MCF 10A (cell line): ENCODE results near the gene P2RX5. TPM values are rescaled to one million over a fixed set of nuclear protein-coding genes. Genes with fewer than 3 reads are reported as not detected.
A peak's percentile ranks its signal among the peaks of the same experiment; 100 is the strongest.

Source experiments
- BruUV-seq: library from RNA; stranded (reverse); fragments of 400-500 nt; replicated peaks from 2 replicates; lab custom pipeline; 2021; lab: Mats Ljungman, UMichigan
- CTCF ChIA-PET: fragments of 300-600 bp; sonication (Branson Sonifier 250); formaldehyde crosslinking; extraction: SDS; loops from one replicate; lab custom pipeline; 2021; ENCODE audit warnings: antibody characterized with exemption, inconsistent platforms; lab: Yijun Ruan, JAX
- POLR2A ChIA-PET: fragments of 300-600, 350-650 bp; sonication (Branson Sonifier 250); formaldehyde crosslinking; extraction: SDS; loops from one replicate; lab custom pipeline; 2020; ENCODE audit warnings: antibody characterized with exemption, inconsistent platforms; lab: Yijun Ruan, JAX
- DNase-seq: peaks from one replicate; pipeline ENCODE4 v3.0.0-alpha.2; 2018; ENCODE audit not compliant: unreplicated experiment
- H3K27ac Mint-ChIP-seq: one replicate; pipeline ENCODE4 v1.8.0; 2022; ENCODE audit warnings: mild to moderate bottlenecking, low read depth, mixed read lengths; ENCODE audit not compliant: unreplicated experiment
- H3K27me3 Mint-ChIP-seq: one replicate; pipeline ENCODE4 v1.8.0; 2022; ENCODE audit warnings: mixed read lengths; ENCODE audit not compliant: insufficient read depth, unreplicated experiment
- H3K36me3 Mint-ChIP-seq: one replicate; pipeline ENCODE4 v1.8.0; 2022; ENCODE audit warnings: mild to moderate bottlenecking, moderate library complexity, mixed read lengths; ENCODE audit not compliant: insufficient read depth, unreplicated experiment
- H3K4me1 Mint-ChIP-seq: one replicate; pipeline ENCODE4 v1.8.0; 2022; ENCODE audit warnings: mixed read lengths; ENCODE audit not compliant: insufficient read depth, unreplicated experiment
- H3K4me3 Mint-ChIP-seq: one replicate; pipeline ENCODE4 v1.8.0; 2022; ENCODE audit warnings: mild to moderate bottlenecking, moderate library complexity, mixed read lengths; ENCODE audit not compliant: unreplicated experiment
- H3K9me3 Mint-ChIP-seq: one replicate; pipeline ENCODE4 v1.8.0; 2022; ENCODE audit warnings: mixed read lengths; ENCODE audit not compliant: unreplicated experiment
- CTCF ChIP-seq: fragments of 200-600 bp; IDR thresholded peaks from one replicate; pipeline ENCODE4 v1.8.0; 2022; ENCODE audit warnings: antibody characterized with exemption, mild to moderate bottlenecking; ENCODE audit not compliant: unreplicated experiment
- intact Hi-C: fragments of 100-400 bp; cut with micrococcal nuclease; formaldehyde crosslinking; loops from 2 replicates; pipeline ENCODE4 v1.14.1; 2022
- total RNA-seq: library from RNA; stranded (reverse); gene quantifications from 2 replicates; pipeline ENCODE4 v1.2.3, GENCODE V29; 2022

Gene P2RX5
- total RNA-seq, 1 experiment from 2014 or later: 4.9 TPM

GRCh38 chr17:3683054-3683511 is 12.9 kb downstream of the P2RX5 start:
- H3K27me3 Mint-ChIP-seq: no peaks in the 10 kb centered on the region
- peak; percentile 85 for TF ChIP-seq CTCF
- ChIA-PET POLR2A (no interaction called here), CTCF (interaction anchor here (0.6 to 2.0 kb wide), 18 partner anchors 9 to 1803 kb away, joined by 3 to 10 read pairs (median 4); no protein-coding TSS in a partner anchor)
- intact Hi-C loops: loop anchor here (2.0 to 5.0 kb wide), 2 partner anchors 54 to 144 kb away; no protein-coding TSS in a partner anchor
- peak; percentile 44 for DNase-seq
- BruUV-seq: no TSS peak
- no peaks in the 10 kb centered on the region for H3K9me3 Mint-ChIP-seq
- H3K4me1 Mint-ChIP-seq: peaks cover 5% of the 10 kb centered on the region
- H3K27ac Mint-ChIP-seq: no peak overlapping the region
- H3K36me3 Mint-ChIP-seq: no peaks in the 10 kb centered on the region
- H3K4me3 Mint-ChIP-seq: no peak overlapping the region

GRCh38 chr17:3682033-3682432 is 13.9 kb downstream of the P2RX5 start:
- ChIA-PET CTCF (interaction anchor here (0.6 to 2.0 kb wide), 6 partner anchors 8 to 52 kb away, joined by 3 to 10 read pairs (median 5); no protein-coding TSS in a partner anchor), POLR2A (no interaction called here)
- no peak for DNase-seq
- intact Hi-C loops: loop anchor here (2.0 to 5.0 kb wide), 2 partner anchors 55 to 145 kb away; no protein-coding TSS in a partner anchor
- Mint-ChIP-seq H3K36me3 (no peaks in the 10 kb centered on the region), H3K27me3 (no peaks in the 10 kb centered on the region), H3K27ac (no peak overlapping the region), H3K4me3 (no peak overlapping the region), H3K4me1 (peaks cover 5% of the 10 kb centered on the region), H3K9me3 (no peaks in the 10 kb centered on the region)
- BruUV-seq: no TSS peak
- no peak for TF ChIP-seq CTCF

GRCh38 chr17:3681565-3681964 is 14.4 kb downstream of the P2RX5 start:
- no peaks in the 10 kb centered on the region for H3K36me3 Mint-ChIP-seq
- H3K27ac Mint-ChIP-seq: no peak overlapping the region
- DNase-seq: no peak
- ChIA-PET POLR2A (no interaction called here), CTCF (interaction anchor here (0.6 kb wide), 2 partner anchors 31 to 55 kb away, joined by 3 read pairs; no protein-coding TSS in a partner anchor)
- no peaks in the 10 kb centered on the region for H3K9me3 Mint-ChIP-seq
- H3K4me3 Mint-ChIP-seq: no peak overlapping the region
- no TSS peak for BruUV-seq
- H3K27me3 Mint-ChIP-seq: no peaks in the 10 kb centered on the region
- intact Hi-C loops: loop anchor here (5.0 kb wide), 1 partner anchor 146 kb away; no protein-coding TSS in a partner anchor
- peaks cover 5% of the 10 kb centered on the region for H3K4me1 Mint-ChIP-seq
- no peak for TF ChIP-seq CTCF

DNA sequence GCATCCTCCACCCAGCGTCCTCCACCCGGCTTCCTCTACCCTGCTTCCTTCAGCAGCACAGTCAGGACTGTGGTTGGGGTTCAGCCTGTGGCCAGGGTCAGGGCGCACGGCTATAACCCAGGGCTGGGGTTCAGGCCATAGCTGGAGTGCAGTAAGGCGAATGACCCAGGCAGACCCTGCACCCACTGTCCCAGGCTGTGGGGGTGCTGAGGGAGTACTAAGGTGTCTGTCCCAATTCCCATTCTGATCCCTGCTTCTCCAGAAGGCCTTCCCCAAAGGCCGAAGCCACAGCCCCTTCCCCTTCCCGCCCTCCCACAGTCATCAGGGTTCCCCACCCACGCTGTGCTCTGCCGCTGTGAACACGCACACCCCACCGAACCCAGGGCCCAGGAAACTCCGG is 14.9 kb downstream of the P2RX5 start:
- POLR2A ChIA-PET: no interaction called here
- H3K9me3 Mint-ChIP-seq: no peaks in the 10 kb centered on the region
- intact Hi-C loops: loop anchor here (5.0 kb wide), 1 partner anchor 146 kb away; no protein-coding TSS in a partner anchor
- peaks cover 5% of the 10 kb centered on the region for H3K4me1 Mint-ChIP-seq
- BruUV-seq: no TSS peak
- TF ChIP-seq CTCF: no peak
- DNase-seq: no peak
- CTCF ChIA-PET: interaction anchor here (0.6 kb wide), 1 partner anchor 55 kb away, joined by 3 read pairs; no protein-coding TSS in a partner anchor
- H3K36me3 Mint-ChIP-seq: no peaks in the 10 kb centered on the region
- H3K27me3 Mint-ChIP-seq: no peaks in the 10 kb centered on the region
- no peak overlapping the region for H3K27ac Mint-ChIP-seq
- no peak overlapping the region for H3K4me3 Mint-ChIP-seq
